ENCODE measurements around the gene DLGAP1. TPM values are rescaled to one million over a fixed set of nuclear protein-coding genes. Genes with fewer than 3 reads are reported as not detected.

DLGAP1 gene
- polyA plus RNA-seq, 1 of the 3 experiments (the other 2 are of a cell fraction): not detected

- Histone ChIP-seq H3K9me3 (no peaks in the 10 kb centered on the region), H3K79me2 (ENCODE audit: insufficient read depth) (no peaks in the 10 kb centered on the region), H4K20me1 (ENCODE audit: insufficient read depth) (no peaks in the 10 kb centered on the region), H3K9me2 (no peaks in the 10 kb centered on the region), H3K36me3 (replicated peaks in 1 of 2; ENCODE audit: control insufficient read depth in 1 of 2, insufficient read depth in 2 of 2, low read length in 1 of 2) (no peaks in the 10 kb centered on the region), H3K9ac (no peak overlapping the region), H2AFZ (ENCODE audit: low read depth) (no peak overlapping the region), H3K27me3 (ENCODE audit: insufficient read depth) (no peaks in the 10 kb centered on the region), H3F3A (replicated peaks; ENCODE audit: insufficient read depth) (no peaks in the 10 kb centered on the region), H3K4me1 (ENCODE audit: control insufficient read depth in 1 of 2, insufficient read depth in 2 of 2, low read depth in 1 of 2, low read length in 1 of 2) (no peaks in the 10 kb centered on the region; a peak in 1 of 4 replicates), H3K27ac (ENCODE audit: low read depth in 2 of 2, low read length in 1 of 2) (no peak overlapping the region), H3K4me2 (no peak overlapping the region), H3K4me3 (ENCODE audit: low read depth in 2 of 2, low read length in 1 of 2) (no peak overlapping the region)
- no peak for DNase-seq
- 3% methylated on average over 6 of the region's 6 CpGs for WGBS (ENCODE audit: low lambda C conversion rate)
- POLR2A ChIA-PET: no interaction called here
- CTCF ChIA-PET: interaction anchor here (2.0 kb wide), 1 partner anchor 19 kb away, joined by 6 read pairs; no protein-coding TSS in a partner anchor
- TF ChIP-seq MXI1 (IDR thresholded peaks at IDR 0.05; ENCODE audit: low read depth, low read length) (no peak), SMC3 (IDR thresholded peaks at IDR 0.05; ENCODE audit: low read depth, low read length) (no peak), FOSL2 (IDR thresholded peaks at IDR 0.05; ENCODE audit: borderline replicate concordance, low read depth) (no peak), RAD21 (IDR thresholded peaks at IDR 0.05; ENCODE audit: low read length) (no peak), MEF2A (IDR thresholded peaks at IDR 0.05; ENCODE audit: borderline replicate concordance, low read depth) (no peak), FOXJ3 (CRISPR knock-in tag; IDR thresholded peaks at IDR 0.05) (no peak), FOXM1 (IDR thresholded peaks at IDR 0.05; ENCODE audit: low read depth) (no peak), TCF12 (IDR thresholded peaks at IDR 0.05) (no peak), SIN3A (IDR thresholded peaks at IDR 0.05; ENCODE audit: borderline replicate concordance, low read depth, low read length) (no peak), JUND (IDR thresholded peaks at IDR 0.05) (no peak), GATA2 (CRISPR knock-in tag; IDR thresholded peaks at IDR 0.05) (no peak), USF1 (IDR thresholded peaks at IDR 0.05; ENCODE audit: borderline replicate concordance, low read depth) (no peak), RXRA (IDR thresholded peaks at IDR 0.05; ENCODE audit: borderline replicate concordance, low read depth) (no peak), USF2 (IDR thresholded peaks at IDR 0.05; ENCODE audit: borderline replicate concordance, low read depth, low read length) (no peak), GABPA (IDR thresholded peaks at IDR 0.05; ENCODE audit: low read depth) (no peak)
Observed at GRCh38 chr18:4125627-4126230, 329.4 kb downstream of the DLGAP1 start.

GRCh38 chr18:4125224-4125623, 329.9 kb downstream of the DLGAP1 start:
- Histone ChIP-seq H3K9me3 (no peaks in the 10 kb centered on the region), H2AFZ (ENCODE audit: low read depth) (no peak overlapping the region), H4K20me1 (ENCODE audit: insufficient read depth) (no peaks in the 10 kb centered on the region), H3K79me2 (ENCODE audit: insufficient read depth) (no peaks in the 10 kb centered on the region), H3K4me2 (no peak overlapping the region), H3F3A (replicated peaks; ENCODE audit: insufficient read depth) (no peaks in the 10 kb centered on the region), H3K4me3 (ENCODE audit: low read depth in 2 of 2, low read length in 1 of 2) (no peak overlapping the region), H3K9me2 (no peaks in the 10 kb centered on the region), H3K9ac (no peak overlapping the region), H3K4me1 (ENCODE audit: control insufficient read depth in 1 of 2, insufficient read depth in 2 of 2, low read depth in 1 of 2, low read length in 1 of 2) (no peaks in the 10 kb centered on the region; a peak in 1 of 4 replicates), H3K27ac (ENCODE audit: low read depth in 2 of 2, low read length in 1 of 2) (no peak overlapping the region), H3K27me3 (ENCODE audit: insufficient read depth) (no peaks in the 10 kb centered on the region), H3K36me3 (replicated peaks in 1 of 2; ENCODE audit: control insufficient read depth in 1 of 2, insufficient read depth in 2 of 2, low read length in 1 of 2) (no peaks in the 10 kb centered on the region)
- no peak for DNase-seq
- CTCF ChIA-PET: interaction anchor here (4.1 kb wide), 1 partner anchor 18 kb away, joined by 16 read pairs; no protein-coding TSS in a partner anchor
- TF ChIP-seq TEAD4 (IDR thresholded peaks at IDR 0.05; ENCODE audit: borderline replicate concordance, insufficient read depth): no peak
- TF ChIP-seq RFX5 (IDR thresholded peaks at IDR 0.05; ENCODE audit: low read length): no peak
- TF ChIP-seq NRF1 (IDR thresholded peaks at IDR 0.05; ENCODE audit: low read depth, low read length): no peak
- TF ChIP-seq MXI1 (IDR thresholded peaks at IDR 0.05; ENCODE audit: low read depth, low read length): no peak
- no peak for TF ChIP-seq FOXJ3 (CRISPR knock-in tag; IDR thresholded peaks at IDR 0.05)
- TF ChIP-seq CTCF (IDR thresholded peaks at IDR 0.05): no peak
- no peak for TF ChIP-seq IRF3 (IDR thresholded peaks at IDR 0.05; ENCODE audit: low read depth, low read length)
- TF ChIP-seq TAF1 (IDR thresholded peaks at IDR 0.05; ENCODE audit: borderline replicate concordance, low read depth, low read length): no peak
- no peak for TF ChIP-seq FOXM1 (IDR thresholded peaks at IDR 0.05; ENCODE audit: low read depth)
- TF ChIP-seq SIN3A (IDR thresholded peaks at IDR 0.05; ENCODE audit: borderline replicate concordance, low read depth, low read length): no peak
- TF ChIP-seq USF1 (IDR thresholded peaks at IDR 0.05; ENCODE audit: borderline replicate concordance, low read depth): no peak
- no peak for TF ChIP-seq ELF1 (IDR thresholded peaks at IDR 0.05)
- POLR2A ChIA-PET: no interaction called here
